WTC11 (cell line): Measurements from ENCODE around the gene TBC1D12. TPM values are rescaled to one million over a fixed set of nuclear protein-coding genes. Genes with fewer than 3 reads are reported as not detected.

ENCODE experiments used
- ATAC-seq: fragments of 200-7000 bp; cut with Tn5 transposase; 2 replicates; pipeline ENCODE4 v1.10.0; 2021; ENCODE audit warnings: mild to moderate bottlenecking, moderate library complexity
- CTCF ChIA-PET: fragments of 300-600 bp; sonication (Branson Sonifier 250); formaldehyde crosslinking; loops from one replicate; lab custom pipeline; 2021; ENCODE audit warnings: antibody characterized with exemption; lab: Charles Lee
- POLR2A ChIA-PET: fragments of 350-600 bp; sonication (Branson Sonifier 250); formaldehyde crosslinking; loops from one replicate; lab custom pipeline; 2021; ENCODE audit warnings: antibody characterized with exemption; lab: Charles Lee
- DNase-seq: peaks from one replicate; pipeline ENCODE4 v3.0.0; 2021; ENCODE audit warnings: low spot score
- H3K27ac Mint-ChIP-seq: 2 replicates; pipeline ENCODE4 v1.8.0; 2021; ENCODE audit warnings: mixed read lengths
- H3K27me3 Mint-ChIP-seq: 2 replicates; pipeline ENCODE4 v1.8.0; 2021; ENCODE audit warnings: low read depth, mild to moderate bottlenecking, moderate library complexity, mixed read lengths
- H3K36me3 Mint-ChIP-seq: 2 replicates; pipeline ENCODE4 v1.8.0; 2021; ENCODE audit warnings: mixed read lengths
- H3K4me1 Mint-ChIP-seq: 2 replicates; pipeline ENCODE4 v1.8.0; 2022; ENCODE audit warnings: mixed read lengths
- H3K4me3 Mint-ChIP-seq: 2 replicates; pipeline ENCODE4 v1.8.0; 2021; ENCODE audit warnings: mild to moderate bottlenecking, moderate library complexity, mixed read lengths
- H3K9me3 Mint-ChIP-seq: 2 replicates; pipeline ENCODE4 v1.8.0; 2021; ENCODE audit warnings: mixed read lengths
- ATF1 ChIP-seq: sonication (generic); formaldehyde crosslinking; IDR thresholded peaks from 2 replicates; pipeline ENCODE4 v1.8.1; 2023; ENCODE audit warnings: mild to moderate bottlenecking, moderate library complexity, missing genetic modification reagents
- CREB1 ChIP-seq: sonication (generic); formaldehyde crosslinking; IDR thresholded peaks from 2 replicates; pipeline ENCODE4 v1.8.0; 2023; ENCODE audit warnings: mild to moderate bottlenecking, missing genetic modification reagents
- ELF4 ChIP-seq: sonication (generic); formaldehyde crosslinking; IDR thresholded peaks from 2 replicates; pipeline ENCODE4 v1.8.1; 2022; ENCODE audit warnings: low read depth, mild to moderate bottlenecking, moderate library complexity, missing genetic modification reagents
- ESRRA ChIP-seq: sonication (generic); formaldehyde crosslinking; IDR thresholded peaks from 2 replicates; pipeline ENCODE4 v1.8.1; 2022; ENCODE audit warnings: mild to moderate bottlenecking, missing genetic modification reagents, borderline replicate concordance
- FOXJ3 ChIP-seq: sonication (generic); formaldehyde crosslinking; IDR thresholded peaks from 2 replicates; pipeline ENCODE4 v1.9.0; 2021; ENCODE audit warnings: missing genetic modification reagents, mild to moderate bottlenecking, borderline replicate concordance
- FOXP1 ChIP-seq: sonication (generic); formaldehyde crosslinking; IDR thresholded peaks from 2 replicates; pipeline ENCODE4 v1.8.0; 2022; ENCODE audit warnings: missing genetic modification reagents, mild to moderate bottlenecking, moderate library complexity, borderline replicate concordance
- KAT7 ChIP-seq: sonication (generic); formaldehyde crosslinking; IDR thresholded peaks from 2 replicates; pipeline ENCODE4 v1.8.1; 2023; ENCODE audit warnings: missing genetic modification reagents, mild to moderate bottlenecking, borderline replicate concordance
- MXD4 ChIP-seq: fragments of 250-450 bp; sonication (Bioruptor Pico); IDR thresholded peaks from 2 replicates; pipeline ENCODE4 v1.8.0; 2021; ENCODE audit warnings: mild to moderate bottlenecking, moderate library complexity, borderline replicate concordance
- MYBL2 ChIP-seq: sonication (generic); formaldehyde crosslinking; IDR thresholded peaks from 2 replicates; pipeline ENCODE4 v1.8.1; 2023; ENCODE audit warnings: mild to moderate bottlenecking, moderate library complexity, missing genetic modification reagents
- NFATC4 ChIP-seq: fragments of 250-450 bp; sonication (Bioruptor Pico); IDR thresholded peaks from 2 replicates; pipeline ENCODE4 v1.9.0; 2021; ENCODE audit warnings: mild to moderate bottlenecking
- NR2C2 ChIP-seq: sonication (generic); formaldehyde crosslinking; IDR thresholded peaks from 2 replicates; pipeline ENCODE4 v1.8.0; 2022; ENCODE audit warnings: mild to moderate bottlenecking, missing genetic modification reagents
- TCF7 ChIP-seq: sonication (generic); formaldehyde crosslinking; IDR thresholded peaks from 2 replicates; pipeline ENCODE4 v1.8.0; 2022; ENCODE audit warnings: mild to moderate bottlenecking, low read depth, missing genetic modification reagents, moderate library complexity
- TEAD1 ChIP-seq: sonication (generic); formaldehyde crosslinking; IDR thresholded peaks from 2 replicates; pipeline ENCODE4 v1.8.0; 2022; ENCODE audit warnings: mild to moderate bottlenecking, missing genetic modification reagents
- TP53 ChIP-seq: sonication (generic); formaldehyde crosslinking; IDR thresholded peaks from 2 replicates; pipeline ENCODE4 v1.8.1; 2023; ENCODE audit warnings: mild to moderate bottlenecking, missing genetic modification reagents
- ZNF138 ChIP-seq: sonication (generic); formaldehyde crosslinking; conservative IDR thresholded peaks from 2 replicates; pipeline ENCODE4 v1.8.1; 2022; ENCODE audit warnings: mild to moderate bottlenecking, moderate library complexity, missing genetic modification reagents
- ZNF263 ChIP-seq: sonication (generic); formaldehyde crosslinking; IDR thresholded peaks from 2 replicates; pipeline ENCODE4 v1.8.1; 2022; ENCODE audit warnings: low read depth, mild to moderate bottlenecking, moderate library complexity, missing genetic modification reagents
- ZNF317 ChIP-seq: sonication (generic); formaldehyde crosslinking; IDR thresholded peaks from 2 replicates; pipeline ENCODE4 v1.8.1; 2023; ENCODE audit warnings: low read depth, mild to moderate bottlenecking, moderate library complexity, missing genetic modification reagents, borderline replicate concordance
- total RNA-seq: library from RNA; stranded (reverse); gene quantifications from 3 replicates; pipeline ENCODE4 v1.2.3, GENCODE V29; 2021
- TF ChIP-seq, protein P1 (sequence below): fragments of 250-450 bp; sonication (Bioruptor Pico); IDR thresholded peaks from 2 replicates; pipeline ENCODE4 v1.9.0; 2021; ENCODE audit warnings: moderate library complexity, mild to moderate bottlenecking, inconsistent platforms, borderline replicate concordance
- TF ChIP-seq, protein P2 (sequence below): sonication (generic); formaldehyde crosslinking; conservative IDR thresholded peaks from 2 replicates; pipeline ENCODE4 v1.8.1; 2023; ENCODE audit warnings: mild to moderate bottlenecking, low read depth, missing genetic modification reagents, moderate library complexity
- TF ChIP-seq, protein P3 (sequence below): sonication (generic); formaldehyde crosslinking; IDR thresholded peaks from 2 replicates; pipeline ENCODE4 v1.8.1; 2022; ENCODE audit warnings: mild to moderate bottlenecking, missing genetic modification reagents, moderate library complexity, borderline replicate concordance
- TF ChIP-seq, protein P4 (sequence below): sonication (generic); formaldehyde crosslinking; IDR thresholded peaks from 2 replicates; pipeline ENCODE4 v1.8.1; 2023; ENCODE audit warnings: mild to moderate bottlenecking, missing genetic modification reagents
- TF ChIP-seq, protein P5 (sequence below): sonication (generic); formaldehyde crosslinking; IDR thresholded peaks from 2 replicates; pipeline ENCODE4 v1.8.0; 2022; ENCODE audit warnings: mild to moderate bottlenecking, missing genetic modification reagents

Gene TBC1D12
- total RNA-seq, 1 experiment from 2014 or later, result 2.2 TPM

DNA sequence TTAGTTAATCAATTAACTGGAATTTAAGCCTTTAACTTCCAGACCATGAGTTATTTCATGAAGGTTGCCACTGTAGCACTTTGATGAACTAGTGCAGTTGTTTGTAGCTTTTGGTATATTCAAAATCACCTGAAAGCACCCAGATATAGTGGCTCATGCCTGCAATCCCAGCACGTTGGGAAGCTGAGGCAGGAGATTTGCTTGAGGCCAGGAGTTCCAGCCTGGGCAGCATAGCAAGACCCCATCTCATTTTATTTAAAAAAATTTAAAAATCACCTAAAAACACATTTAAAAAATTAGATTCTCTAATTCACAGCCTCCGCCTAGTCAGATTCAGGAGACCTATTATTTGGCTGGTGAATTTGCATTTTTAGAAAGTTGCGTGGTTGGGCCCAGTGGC, 9.0 kb downstream of the TBC1D12 start:
- Mint-ChIP-seq H3K27me3 (peaks cover 5% of the 10 kb centered on the region), H3K27ac (no peak overlapping the region), H3K4me3 (no peak overlapping the region), H3K4me1 (peaks cover 4% of the 10 kb centered on the region), H3K36me3 (no peaks in the 10 kb centered on the region), H3K9me3 (no peaks in the 10 kb centered on the region)
- no peak for DNase-seq
- TF ChIP-seq, protein P1, sequence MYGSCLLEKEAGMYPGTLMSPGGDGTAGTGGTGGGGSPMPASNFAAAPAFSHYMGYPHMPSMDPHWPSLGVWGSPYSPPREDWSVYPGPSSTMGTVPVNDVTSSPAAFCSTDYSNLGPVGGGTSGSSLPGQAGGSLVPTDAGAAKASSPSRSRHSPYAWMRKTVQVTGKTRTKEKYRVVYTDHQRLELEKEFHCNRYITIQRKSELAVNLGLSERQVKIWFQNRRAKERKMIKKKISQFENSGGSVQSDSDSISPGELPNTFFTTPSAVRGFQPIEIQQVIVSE (CRISPR knock-in tag), result no peak
- no peak for TF ChIP-seq TEAD1 (CRISPR knock-in tag)
- POLR2A ChIA-PET, result no interaction called here
- CTCF ChIA-PET, result interaction anchor here (1.2 to 2.5 kb wide), 4 partner anchors 10 to 91 kb away, joined by 3 to 14 read pairs (median 4); no protein-coding TSS in a partner anchor
- no peak for ATAC-seq

DNA sequence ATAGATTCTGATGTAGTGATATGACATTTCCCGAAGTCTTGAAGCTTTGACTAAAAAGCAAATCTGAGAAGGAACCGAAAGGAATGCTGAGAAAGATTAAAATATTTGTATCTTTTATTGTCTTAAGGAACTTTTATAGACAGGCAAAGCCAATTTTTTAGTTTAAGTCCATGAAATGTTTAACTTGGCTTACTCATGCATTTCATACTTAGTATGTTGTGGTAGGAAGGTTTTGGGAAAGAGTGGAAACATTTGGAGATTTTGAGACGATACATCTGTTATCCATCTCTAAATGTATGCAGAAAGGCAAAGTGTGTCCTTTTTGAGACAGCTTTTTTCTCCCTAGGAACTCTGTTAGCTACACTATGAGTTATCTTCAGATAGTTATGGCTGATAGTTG, 10.1 kb downstream of the TBC1D12 start:
- POLR2A ChIA-PET, result no interaction called here
- H3K4me1 Mint-ChIP-seq, result peaks cover 4% of the 10 kb centered on the region
- no peaks in the 10 kb centered on the region for H3K9me3 Mint-ChIP-seq
- CTCF ChIA-PET, result interaction anchor here (1.5 to 1.9 kb wide), 2 partner anchors 11 to 93 kb away, joined by 3 to 4 read pairs; no protein-coding TSS in a partner anchor
- H3K27ac Mint-ChIP-seq, result no peak overlapping the region
- no peaks in the 10 kb centered on the region for H3K36me3 Mint-ChIP-seq
- H3K4me3 Mint-ChIP-seq, result no peak overlapping the region
- no peaks in the 10 kb centered on the region for H3K27me3 Mint-ChIP-seq
- no peak for TF ChIP-seq TCF7
- TF ChIP-seq, protein P2, sequence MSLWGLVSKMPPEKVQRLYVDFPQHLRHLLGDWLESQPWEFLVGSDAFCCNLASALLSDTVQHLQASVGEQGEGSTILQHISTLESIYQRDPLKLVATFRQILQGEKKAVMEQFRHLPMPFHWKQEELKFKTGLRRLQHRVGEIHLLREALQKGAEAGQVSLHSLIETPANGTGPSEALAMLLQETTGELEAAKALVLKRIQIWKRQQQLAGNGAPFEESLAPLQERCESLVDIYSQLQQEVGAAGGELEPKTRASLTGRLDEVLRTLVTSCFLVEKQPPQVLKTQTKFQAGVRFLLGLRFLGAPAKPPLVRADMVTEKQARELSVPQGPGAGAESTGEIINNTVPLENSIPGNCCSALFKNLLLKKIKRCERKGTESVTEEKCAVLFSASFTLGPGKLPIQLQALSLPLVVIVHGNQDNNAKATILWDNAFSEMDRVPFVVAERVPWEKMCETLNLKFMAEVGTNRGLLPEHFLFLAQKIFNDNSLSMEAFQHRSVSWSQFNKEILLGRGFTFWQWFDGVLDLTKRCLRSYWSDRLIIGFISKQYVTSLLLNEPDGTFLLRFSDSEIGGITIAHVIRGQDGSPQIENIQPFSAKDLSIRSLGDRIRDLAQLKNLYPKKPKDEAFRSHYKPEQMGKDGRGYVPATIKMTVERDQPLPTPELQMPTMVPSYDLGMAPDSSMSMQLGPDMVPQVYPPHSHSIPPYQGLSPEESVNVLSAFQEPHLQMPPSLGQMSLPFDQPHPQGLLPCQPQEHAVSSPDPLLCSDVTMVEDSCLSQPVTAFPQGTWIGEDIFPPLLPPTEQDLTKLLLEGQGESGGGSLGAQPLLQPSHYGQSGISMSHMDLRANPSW (CRISPR knock-in tag), result no peak
- TF ChIP-seq NR2C2 (CRISPR knock-in tag), result no peak
- TF ChIP-seq TP53, result no peak
- TF ChIP-seq, protein P1 (CRISPR knock-in tag), result no peak
- TF ChIP-seq TEAD1 (CRISPR knock-in tag), result no peak
- TF ChIP-seq NFATC4 (CRISPR knock-in tag), result no peak
- TF ChIP-seq CREB1 (CRISPR knock-in tag), result no peak
- no peak for TF ChIP-seq KAT7 (CRISPR knock-in tag)
- TF ChIP-seq ATF1 (CRISPR knock-in tag), result no peak
- TF ChIP-seq, protein P3, sequence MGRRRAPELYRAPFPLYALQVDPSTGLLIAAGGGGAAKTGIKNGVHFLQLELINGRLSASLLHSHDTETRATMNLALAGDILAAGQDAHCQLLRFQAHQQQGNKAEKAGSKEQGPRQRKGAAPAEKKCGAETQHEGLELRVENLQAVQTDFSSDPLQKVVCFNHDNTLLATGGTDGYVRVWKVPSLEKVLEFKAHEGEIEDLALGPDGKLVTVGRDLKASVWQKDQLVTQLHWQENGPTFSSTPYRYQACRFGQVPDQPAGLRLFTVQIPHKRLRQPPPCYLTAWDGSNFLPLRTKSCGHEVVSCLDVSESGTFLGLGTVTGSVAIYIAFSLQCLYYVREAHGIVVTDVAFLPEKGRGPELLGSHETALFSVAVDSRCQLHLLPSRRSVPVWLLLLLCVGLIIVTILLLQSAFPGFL (CRISPR knock-in tag), result no peak
- ATAC-seq (no peak), DNase-seq (no peak)

DNA sequence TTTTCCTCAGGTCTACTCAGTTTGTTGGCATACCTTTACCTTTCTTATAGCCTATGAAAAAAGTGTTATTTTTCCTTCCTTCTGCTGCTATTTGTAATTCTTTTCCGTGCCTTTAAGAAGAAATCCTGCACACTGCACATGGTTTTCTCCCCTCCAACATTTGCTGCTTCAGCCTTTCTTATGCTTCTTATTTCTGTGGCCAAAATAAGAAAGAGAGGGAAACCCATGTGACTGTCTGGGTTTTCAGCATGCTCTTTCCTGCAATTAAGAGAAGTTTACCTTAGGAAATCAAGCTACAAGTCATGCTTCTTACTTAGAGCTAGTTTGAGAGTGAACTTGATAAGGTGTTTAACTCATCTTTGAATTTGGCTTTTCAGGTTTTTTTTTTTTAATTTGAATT, 11.0 kb downstream of the TBC1D12 start:
- ChIA-PET POLR2A (no interaction called here), CTCF (no interaction called here)
- Mint-ChIP-seq H3K4me1 (peaks cover 4% of the 10 kb centered on the region), H3K9me3 (no peaks in the 10 kb centered on the region), H3K27me3 (no peaks in the 10 kb centered on the region), H3K36me3 (no peaks in the 10 kb centered on the region), H3K4me3 (no peak overlapping the region), H3K27ac (no peak overlapping the region)
- ATAC-seq, result no peak
- no peak for DNase-seq
- TF ChIP-seq, protein P4, sequence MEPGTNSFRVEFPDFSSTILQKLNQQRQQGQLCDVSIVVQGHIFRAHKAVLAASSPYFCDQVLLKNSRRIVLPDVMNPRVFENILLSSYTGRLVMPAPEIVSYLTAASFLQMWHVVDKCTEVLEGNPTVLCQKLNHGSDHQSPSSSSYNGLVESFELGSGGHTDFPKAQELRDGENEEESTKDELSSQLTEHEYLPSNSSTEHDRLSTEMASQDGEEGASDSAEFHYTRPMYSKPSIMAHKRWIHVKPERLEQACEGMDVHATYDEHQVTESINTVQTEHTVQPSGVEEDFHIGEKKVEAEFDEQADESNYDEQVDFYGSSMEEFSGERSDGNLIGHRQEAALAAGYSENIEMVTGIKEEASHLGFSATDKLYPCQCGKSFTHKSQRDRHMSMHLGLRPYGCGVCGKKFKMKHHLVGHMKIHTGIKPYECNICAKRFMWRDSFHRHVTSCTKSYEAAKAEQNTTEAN (CRISPR knock-in tag), result no peak
- TF ChIP-seq NR2C2 (CRISPR knock-in tag) (no peak), TEAD1 (CRISPR knock-in tag) (no peak), ZNF263 (CRISPR knock-in tag) (no peak), MXD4 (CRISPR knock-in tag) (no peak), KAT7 (CRISPR knock-in tag) (no peak), ZNF317 (no peak), FOXJ3 (no peak), MYBL2 (CRISPR knock-in tag) (no peak), ESRRA (CRISPR knock-in tag) (no peak), FOXP1 (CRISPR knock-in tag) (no peak), ELF4 (CRISPR knock-in tag) (no peak), TCF7 (no peak), ZNF138 (CRISPR knock-in tag) (no peak)
- TF ChIP-seq, protein P5, sequence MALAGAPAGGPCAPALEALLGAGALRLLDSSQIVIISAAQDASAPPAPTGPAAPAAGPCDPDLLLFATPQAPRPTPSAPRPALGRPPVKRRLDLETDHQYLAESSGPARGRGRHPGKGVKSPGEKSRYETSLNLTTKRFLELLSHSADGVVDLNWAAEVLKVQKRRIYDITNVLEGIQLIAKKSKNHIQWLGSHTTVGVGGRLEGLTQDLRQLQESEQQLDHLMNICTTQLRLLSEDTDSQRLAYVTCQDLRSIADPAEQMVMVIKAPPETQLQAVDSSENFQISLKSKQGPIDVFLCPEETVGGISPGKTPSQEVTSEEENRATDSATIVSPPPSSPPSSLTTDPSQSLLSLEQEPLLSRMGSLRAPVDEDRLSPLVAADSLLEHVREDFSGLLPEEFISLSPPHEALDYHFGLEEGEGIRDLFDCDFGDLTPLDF (CRISPR knock-in tag), result no peak
